Glomerular visceral epithelial cell (primary cell): ENCODE results near the gene OR10A2.
A peak's percentile ranks its signal among the peaks of the same experiment; 100 is the strongest.
"Not testable (repeated sequence)": the region's sequence is repeated elsewhere in the genome, so short reads cannot be mapped to it uniquely, and the experiment has no call there.

Source experiments
- DNase-seq: peaks from one replicate; pipeline ENCODE4 v3.0.0-alpha.2; 2016; ENCODE audit errors: extremely low spot score

Gene OR10A2

GRCh38 chr11:6862961-6863360 lies at the start of gene OR10A2:
Gene OR10A2 (plus strand): TSS chr11:6863057. CDS start chr11:6869755, 6,698 bp downstream.
- DNase-seq: no peak

- peak; percentile 40 for DNase-seq
Observed at GRCh38 chr11:6813656-6814055, 49.2 kb upstream of the OR10A2 start.

GRCh38 chr11:6817694-6818093 lies 45.2 kb upstream of the OR10A2 start:
- no peak for DNase-seq

- no peak for DNase-seq
Observed at GRCh38 chr11:6818967-6819366, 43.9 kb upstream of the OR10A2 start.

GRCh38 chr11:6824136-6824823 lies 38.6 kb upstream of the OR10A2 start:
- no peak for DNase-seq

- DNase-seq: no peak
Observed at GRCh38 chr11:6825231-6825744, 37.6 kb upstream of the OR10A2 start.

GRCh38 chr11:6828103-6828502 lies 34.8 kb upstream of the OR10A2 start:
- no peak for DNase-seq

- DNase-seq: no peak
Observed at GRCh38 chr11:6833356-6833755, 29.5 kb upstream of the OR10A2 start.

GRCh38 chr11:6834021-6834420 lies 28.8 kb upstream of the OR10A2 start:
- no peak for DNase-seq

GRCh38 chr11:6841694-6842093 lies 21.2 kb upstream of the OR10A2 start:
- no peak for DNase-seq

- DNase-seq: no peak
Observed at GRCh38 chr11:6843670-6844069, 19.2 kb upstream of the OR10A2 start.

- DNase-seq: no peak
Observed at GRCh38 chr11:6844356-6844755, 18.5 kb upstream of the OR10A2 start.

- no peak for DNase-seq
Observed at GRCh38 chr11:6845383-6845782, 17.5 kb upstream of the OR10A2 start, which contains the start of gene OR10A5. Gene OR10A5 (plus strand): TSS chr11:6845683. CDS start chr11:6845683, 0 bp downstream.

- DNase-seq: no peak
Observed at GRCh38 chr11:6850526-6850925, 12.3 kb upstream of the OR10A2 start.

- DNase-seq: not testable (repeated sequence)
Observed at GRCh38 chr11:6854801-6855200, 8.1 kb upstream of the OR10A2 start.

GRCh38 chr11:6855971-6856541 lies 6.8 kb upstream of the OR10A2 start:
- DNase-seq: peak; percentile 33

- DNase-seq: no peak
Observed at GRCh38 chr11:6856871-6857270, 6.0 kb upstream of the OR10A2 start.

GRCh38 chr11:6864438-6864837 lies 1.6 kb downstream of the OR10A2 start:
- DNase-seq: no peak

GRCh38 chr11:6871278-6871677 lies 8.4 kb downstream of the OR10A2 start:
- DNase-seq: no peak

- DNase-seq: no peak
Observed at GRCh38 chr11:6875761-6876160, 12.9 kb downstream of the OR10A2 start.

GRCh38 chr11:6876325-6876724 lies 13.5 kb downstream of the OR10A2 start, which contains the start of gene OR10A4:
Gene OR10A4 (plus strand): TSS chr11:6876625. CDS start chr11:6876648, 23 bp downstream.
- no peak for DNase-seq

GRCh38 chr11:6876914-6877313 lies 14.1 kb downstream of the OR10A2 start:
- no peak for DNase-seq

GRCh38 chr11:6882751-6883150 lies 19.9 kb downstream of the OR10A2 start:
- DNase-seq: no peak
